ENCODE measurements around the gene RPS6KA1.

The RPS6KA1 gene

DNA sequence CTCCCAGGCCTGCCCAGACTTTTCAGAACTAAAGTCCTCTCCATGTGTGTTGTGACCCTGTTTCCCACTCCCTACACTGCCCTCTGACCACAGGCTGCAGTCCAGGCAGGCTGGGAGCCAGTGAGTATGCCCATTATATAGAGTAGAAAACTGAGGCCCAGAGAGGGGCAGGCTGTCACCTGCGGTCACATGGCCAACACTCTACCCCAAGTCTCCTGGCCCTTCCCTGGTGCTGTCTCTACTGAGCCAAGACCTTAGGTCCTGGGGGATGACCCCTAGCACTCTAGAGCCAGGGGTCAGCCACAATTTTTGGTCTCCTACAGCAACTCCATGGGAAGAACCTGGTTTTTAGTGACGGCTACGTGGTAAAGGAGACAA lies 30.8 kb downstream of the RPS6KA1 start:
- H3K4me3 ChIP-seq (ENCODE audit: low read length): no peak overlapping the region
- no peak for TF ChIP-seq CTCF (conservative IDR thresholded peaks at IDR 0.05; ENCODE audit: low read depth, low read length)
- DNase-seq (ENCODE audit: low read depth): no peak

DNA sequence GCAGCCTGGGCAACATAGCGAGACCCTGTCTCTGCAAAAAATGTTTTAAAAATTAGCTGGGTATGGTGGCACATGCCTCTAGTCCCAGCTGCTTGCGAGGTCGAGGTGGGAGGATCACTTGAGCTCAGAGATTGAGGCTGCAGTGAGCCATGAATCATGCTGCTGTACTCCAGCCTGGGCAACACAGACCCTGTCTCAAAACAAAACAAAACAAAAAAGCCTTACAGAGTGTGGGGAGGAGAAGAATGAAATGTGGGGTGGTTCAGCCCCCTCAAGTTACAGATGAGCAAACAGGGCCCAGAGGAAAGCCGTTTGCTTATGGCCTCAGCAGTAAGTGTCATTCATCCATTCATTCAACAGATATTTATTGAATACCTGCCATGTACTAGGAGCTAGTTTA lies 40.7 kb downstream of the RPS6KA1 start:
- DNase-seq (ENCODE audit: low read depth): no peak
- H3K4me3 ChIP-seq (ENCODE audit: low read length): no peak overlapping the region
- no peak for TF ChIP-seq CTCF (conservative IDR thresholded peaks at IDR 0.05; ENCODE audit: low read depth, low read length)

DNA sequence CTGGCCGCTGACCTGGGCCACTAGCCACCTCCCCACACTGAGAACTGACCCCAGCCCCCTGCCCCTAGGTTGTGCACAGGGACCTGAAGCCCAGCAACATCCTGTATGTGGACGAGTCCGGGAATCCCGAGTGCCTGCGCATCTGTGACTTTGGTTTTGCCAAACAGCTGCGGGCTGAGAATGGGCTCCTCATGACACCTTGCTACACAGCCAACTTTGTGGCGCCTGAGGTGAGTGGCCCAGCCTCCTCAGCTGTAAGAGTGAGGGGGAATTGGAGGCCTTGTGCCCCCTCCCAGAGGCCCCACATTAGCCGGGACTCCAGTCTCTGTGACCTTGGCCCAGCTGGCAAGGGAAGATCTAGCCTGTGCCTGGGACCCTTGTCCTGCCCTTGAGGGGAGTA lies 41.8 kb downstream of the RPS6KA1 start:
- TF ChIP-seq CTCF (conservative IDR thresholded peaks at IDR 0.05; ENCODE audit: low read depth, low read length): no peak
- H3K4me3 ChIP-seq (ENCODE audit: low read length): no peak overlapping the region
- no peak for DNase-seq (ENCODE audit: low read depth)

DNA sequence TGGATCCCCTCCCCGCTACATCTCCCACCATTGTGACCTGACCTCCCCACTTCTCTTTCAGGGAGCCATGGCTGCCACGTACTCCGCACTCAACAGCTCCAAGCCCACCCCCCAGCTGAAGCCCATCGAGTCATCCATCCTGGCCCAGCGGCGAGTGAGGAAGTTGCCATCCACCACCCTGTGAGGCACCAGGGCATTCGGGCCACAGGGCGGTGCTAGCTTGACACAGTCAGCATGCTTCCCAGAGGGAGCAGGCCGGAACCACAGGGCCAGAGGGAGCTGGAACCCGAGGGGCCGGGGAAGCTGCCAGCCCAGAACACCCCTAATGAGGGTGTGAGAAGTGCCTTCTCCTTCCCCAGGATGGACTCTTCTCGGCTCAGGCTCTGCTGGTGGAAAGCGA lies 44.5 kb downstream of the RPS6KA1 start:
- DNase-seq (ENCODE audit: low read depth): no peak
- TF ChIP-seq CTCF (conservative IDR thresholded peaks at IDR 0.05; ENCODE audit: low read depth, low read length): no peak
- H3K4me3 ChIP-seq (ENCODE audit: low read length): no peak overlapping the region

- no peak for DNase-seq (ENCODE audit: low read depth)
- TF ChIP-seq CTCF (conservative IDR thresholded peaks at IDR 0.05; ENCODE audit: low read depth, low read length): no peak
- H3K4me3 ChIP-seq (ENCODE audit: low read length): no peak overlapping the region
Observed at GRCh38 chr1:26574719-26575251, 45.2 kb downstream of the RPS6KA1 start.

DNA sequence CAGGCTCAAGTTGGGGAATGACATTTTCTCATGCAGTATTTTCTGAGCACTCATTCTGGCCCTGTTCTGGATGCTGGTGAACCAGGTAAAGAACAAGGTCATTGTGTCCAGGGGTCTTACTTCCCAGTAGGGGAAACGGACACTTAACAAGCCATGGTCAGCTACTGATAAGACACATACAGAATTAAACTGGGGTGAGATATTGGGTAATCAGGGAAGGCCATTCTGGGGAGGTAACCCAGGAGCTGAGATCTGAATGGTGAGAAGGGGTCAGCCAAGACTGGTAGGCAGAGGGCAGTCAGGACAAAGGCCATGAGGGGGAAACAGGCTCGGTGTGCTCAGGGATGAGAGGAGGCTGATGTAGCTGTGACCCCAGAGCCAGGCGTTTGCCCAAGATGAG lies 45.8 kb downstream of the RPS6KA1 start:
- no peak for TF ChIP-seq CTCF (conservative IDR thresholded peaks at IDR 0.05; ENCODE audit: low read depth, low read length)
- H3K4me3 ChIP-seq (ENCODE audit: low read length): no peak overlapping the region
- no peak for DNase-seq (ENCODE audit: low read depth)

DNA sequence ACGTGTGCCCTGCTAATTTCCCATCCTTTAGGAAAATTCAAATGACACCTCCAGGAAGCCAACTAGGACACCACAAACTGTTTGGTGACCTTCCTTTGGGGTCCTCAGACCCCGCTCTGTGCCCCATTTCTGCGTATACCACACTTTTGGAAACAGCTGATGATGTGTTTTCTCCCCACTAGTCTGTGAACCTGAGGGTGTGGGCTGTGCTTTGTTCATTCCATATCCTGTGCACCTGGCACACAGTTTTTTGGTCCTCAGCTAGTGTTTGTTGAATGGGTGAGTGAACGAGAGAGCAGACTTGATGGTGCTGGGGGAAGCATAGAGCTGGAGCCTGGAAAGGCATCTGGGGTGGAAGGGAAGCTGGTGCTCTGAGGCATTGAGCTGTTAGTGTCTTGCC lies 48.6 kb downstream of the RPS6KA1 start:
- no peak for TF ChIP-seq CTCF (conservative IDR thresholded peaks at IDR 0.05; ENCODE audit: low read depth, low read length)
- H3K4me3 ChIP-seq (ENCODE audit: low read length): no peak overlapping the region
- no peak for DNase-seq (ENCODE audit: low read depth)

Measured in retinal pigment epithelial cell (primary cell).